Hematopoietic multipotent progenitor cell (in vitro differentiated cells): ENCODE measurements around the gene KDM8. TPM values are rescaled to one million over a fixed set of nuclear protein-coding genes. Genes with fewer than 3 reads are reported as not detected.

Source experiments
- DNase-seq, 3 donors: peaks; one replicate each; pipeline ENCODE4 v3.0.0-alpha.2; 2011 to 2015; ENCODE audit warnings: low read depth in 2 of 3, low spot score in 2 of 3
- total RNA-seq: library from RNA; depleted of rRNA; stranded (reverse); fragments of >200 nt; gene quantifications from one replicate; pipeline ENCODE4 v1.2.3, GENCODE V29; 2012

Gene KDM8
- total RNA-seq = 8.1 TPM

- DNase-seq = peak; percentile 99 to 100 (median 99)
These were observed at the start of gene KDM8 for GRCh38 chr16:27203507-27204311. KDM8 (plus strand) TSS chr16:27203526; CDS start chr16:27210124, 6,598 bp downstream.

- peak; percentile 41 to 58 (median 46) for DNase-seq
These were observed 48.4 kb upstream of the KDM8 start for GRCh38 chr16:27154705-27155521.

GRCh38 chr16:27156579-27156978 lies 46.7 kb upstream of the KDM8 start:
- DNase-seq = no peak

- no peak for DNase-seq
These were observed 41.9 kb upstream of the KDM8 start for GRCh38 chr16:27161398-27161797.

GRCh38 chr16:27164352-27164751 lies 39.0 kb upstream of the KDM8 start:
- DNase-seq = no peak

- peak in 1 of 3 donors; percentile 48 for DNase-seq
These were observed 37.8 kb upstream of the KDM8 start for GRCh38 chr16:27165576-27165975.

- DNase-seq = no peak
These were observed 34.5 kb upstream of the KDM8 start for GRCh38 chr16:27168790-27169189.

GRCh38 chr16:27169511-27170071 lies 33.7 kb upstream of the KDM8 start:
- peak; percentile 59 to 87 (median 84) for DNase-seq

GRCh38 chr16:27171584-27171983 lies 31.7 kb upstream of the KDM8 start:
- no peak for DNase-seq

GRCh38 chr16:27174007-27174406 lies 29.3 kb upstream of the KDM8 start:
- DNase-seq = peak in 2 of 3 donors; percentile 86 to 96

- DNase-seq = peak in 1 of 3 donors; percentile 35
These were observed 28.5 kb upstream of the KDM8 start for GRCh38 chr16:27174798-27175197.

- DNase-seq = no peak
These were observed 27.4 kb upstream of the KDM8 start for GRCh38 chr16:27175888-27176287.

- no peak for DNase-seq
These were observed 26.1 kb upstream of the KDM8 start for GRCh38 chr16:27177031-27177774.

- peak; percentile 63 to 92 (median 86) for DNase-seq
These were observed 23.7 kb upstream of the KDM8 start for GRCh38 chr16:27179500-27180072.

GRCh38 chr16:27181019-27181790 lies 22.1 kb upstream of the KDM8 start:
- DNase-seq = no peak

- DNase-seq = no peak
These were observed 20.4 kb upstream of the KDM8 start for GRCh38 chr16:27182906-27183405.

GRCh38 chr16:27185776-27186130 lies 17.6 kb upstream of the KDM8 start:
- no peak for DNase-seq

- no peak for DNase-seq
These were observed 14.7 kb upstream of the KDM8 start for GRCh38 chr16:27188633-27189032.

- DNase-seq = no peak
These were observed 13.9 kb upstream of the KDM8 start for GRCh38 chr16:27189335-27189972.
